GM18517 (cell line): ENCODE data around the gene AQP2.
A peak's percentile ranks its signal among the peaks of the same experiment; 100 is the strongest.

Experiments used
- ATAC-seq: cut with Tn5 transposase; IDR thresholded peaks from one replicate; pipeline ENCODE4 v1.9.1; 2021; ENCODE audit warnings: mild to moderate bottlenecking, moderate library complexity; ENCODE audit not compliant: unreplicated experiment

AQP2 gene

GRCh38 chr12:49939707-49940106 is 10.8 kb upstream of the AQP2 start:
- ATAC-seq, result no peak

GRCh38 chr12:49941556-49942511 is 8.7 kb upstream of the AQP2 start:
- ATAC-seq, result no peak

- ATAC-seq, result no peak
Observed at GRCh38 chr12:49942512-49942893, 8.0 kb upstream of the AQP2 start.

GRCh38 chr12:49942921-49943624 is 7.5 kb upstream of the AQP2 start:
- ATAC-seq, result no peak

GRCh38 chr12:49943625-49943960 is 6.9 kb upstream of the AQP2 start:
- no peak for ATAC-seq

GRCh38 chr12:49944046-49944445 is 6.5 kb upstream of the AQP2 start:
- ATAC-seq, result no peak

GRCh38 chr12:49944718-49945117 is 5.8 kb upstream of the AQP2 start:
- no peak for ATAC-seq

- peak; percentile 77 for ATAC-seq
Observed at GRCh38 chr12:49945394-49946080, 5.0 kb upstream of the AQP2 start.

- no peak for ATAC-seq
Observed at GRCh38 chr12:49946086-49946485, 4.5 kb upstream of the AQP2 start.

GRCh38 chr12:49946497-49946896 is 4.0 kb upstream of the AQP2 start:
- ATAC-seq, result no peak

- ATAC-seq, result no peak
Observed at GRCh38 chr12:49947593-49948226, 2.8 kb upstream of the AQP2 start.

GRCh38 chr12:49948866-49949845 is 1.4 kb upstream of the AQP2 start:
- ATAC-seq, result no peak

- no peak for ATAC-seq
Observed at GRCh38 chr12:49949866-49950265, 671 bp upstream of the AQP2 start.

GRCh38 chr12:49951411-49952240 is 1.1 kb downstream of the AQP2 start:
- no peak for ATAC-seq

GRCh38 chr12:49952391-49953055 is 2.0 kb downstream of the AQP2 start:
- no peak for ATAC-seq

GRCh38 chr12:49953151-49953550 is 2.6 kb downstream of the AQP2 start:
- no peak for ATAC-seq

- ATAC-seq, result no peak
Observed at GRCh38 chr12:49953961-49954846, 3.7 kb downstream of the AQP2 start.
